Measurements from ENCODE around the gene KRTAP29-1.

DNA sequence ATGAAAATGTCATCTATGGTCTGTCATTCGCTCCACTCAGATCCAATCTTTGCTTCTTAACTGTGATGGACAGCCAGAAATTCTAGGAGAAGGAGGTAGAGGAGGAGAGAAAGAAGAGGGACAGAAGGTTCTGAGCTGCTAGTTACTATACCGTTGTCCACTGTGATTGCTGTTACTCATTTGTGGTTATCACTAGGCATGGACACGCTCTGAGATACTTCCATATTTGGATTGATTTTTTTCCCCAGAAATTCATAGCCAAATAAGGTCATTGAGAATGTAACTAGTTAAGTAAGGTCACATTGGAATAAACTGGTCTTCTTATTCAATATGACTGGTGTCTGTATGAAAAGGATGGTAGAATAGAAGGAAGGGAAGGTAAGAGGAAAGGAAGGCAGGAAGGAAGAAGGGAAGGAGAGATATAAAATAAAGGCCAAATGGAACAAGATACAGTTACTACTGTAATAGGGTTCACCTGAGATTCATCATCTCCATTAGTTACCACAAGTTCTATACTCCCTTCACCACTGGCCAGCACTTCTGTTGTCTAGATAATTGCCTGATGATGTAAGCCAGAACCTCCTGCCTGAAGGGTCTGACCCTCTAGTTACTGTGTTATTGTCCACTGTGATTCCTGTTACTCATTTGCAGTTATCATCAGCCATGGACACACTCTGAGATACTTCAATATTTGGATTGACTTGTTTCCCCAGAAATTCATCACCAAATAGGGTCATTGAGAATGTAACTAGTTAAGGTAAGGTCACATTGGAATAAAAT, 24.3 kb downstream of the KRTAP29-1 start:
- TF ChIP-seq, protein P1, sequence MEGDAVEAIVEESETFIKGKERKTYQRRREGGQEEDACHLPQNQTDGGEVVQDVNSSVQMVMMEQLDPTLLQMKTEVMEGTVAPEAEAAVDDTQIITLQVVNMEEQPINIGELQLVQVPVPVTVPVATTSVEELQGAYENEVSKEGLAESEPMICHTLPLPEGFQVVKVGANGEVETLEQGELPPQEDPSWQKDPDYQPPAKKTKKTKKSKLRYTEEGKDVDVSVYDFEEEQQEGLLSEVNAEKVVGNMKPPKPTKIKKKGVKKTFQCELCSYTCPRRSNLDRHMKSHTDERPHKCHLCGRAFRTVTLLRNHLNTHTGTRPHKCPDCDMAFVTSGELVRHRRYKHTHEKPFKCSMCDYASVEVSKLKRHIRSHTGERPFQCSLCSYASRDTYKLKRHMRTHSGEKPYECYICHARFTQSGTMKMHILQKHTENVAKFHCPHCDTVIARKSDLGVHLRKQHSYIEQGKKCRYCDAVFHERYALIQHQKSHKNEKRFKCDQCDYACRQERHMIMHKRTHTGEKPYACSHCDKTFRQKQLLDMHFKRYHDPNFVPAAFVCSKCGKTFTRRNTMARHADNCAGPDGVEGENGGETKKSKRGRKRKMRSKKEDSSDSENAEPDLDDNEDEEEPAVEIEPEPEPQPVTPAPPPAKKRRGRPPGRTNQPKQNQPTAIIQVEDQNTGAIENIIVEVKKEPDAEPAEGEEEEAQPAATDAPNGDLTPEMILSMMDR (IDR thresholded peaks at IDR 0.05), result no peak
- no peak for TF ChIP-seq POLR2A (IDR thresholded peaks at IDR 0.05)

All from adrenal gland (tissue), 5 donors.